OCI-LY7 (cell line): ENCODE measurements around the gene RIC8B.

Experiments used
- EZH2phosphoT487 ChIP-seq: fragments of 200-600 bp; sonication (generic); IDR thresholded peaks from 2 replicates; pipeline ENCODE4 v1.6.1; 2018; ENCODE audit warnings: low read depth, borderline replicate concordance, mild to moderate bottlenecking, mixed run types, antibody characterized with exemption, low read length, moderate library complexity, mixed read lengths
- TF ChIP-seq, protein P1 (sequence below): fragments of 200-600 bp; sonication (generic); conservative IDR thresholded peaks from 2 replicates; pipeline ENCODE4 v1.5.1; 2014; ENCODE audit warnings: mild to moderate bottlenecking, antibody characterized with exemption, low read length, moderate library complexity, mixed read lengths

DNA sequence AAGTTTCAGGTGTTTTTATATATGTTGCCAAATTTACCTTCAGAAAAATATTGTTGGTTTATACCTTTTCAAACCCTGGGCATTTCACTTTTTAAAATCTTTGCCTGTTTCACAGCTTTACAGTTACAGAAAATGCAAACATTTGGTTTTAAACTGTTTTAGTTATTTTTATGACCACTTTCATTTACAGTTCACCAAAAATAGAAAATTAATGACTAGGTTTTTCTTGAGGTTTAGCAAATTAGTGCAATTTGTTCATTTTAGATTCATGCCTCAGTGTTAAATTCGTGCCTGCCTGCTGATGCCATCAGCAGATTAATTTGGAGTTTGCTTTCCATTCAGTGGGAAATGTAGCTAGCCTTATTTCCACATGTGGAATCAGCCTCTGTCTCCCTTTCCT lies 45.5 kb downstream of the RIC8B start:
- TF ChIP-seq, protein P1, sequence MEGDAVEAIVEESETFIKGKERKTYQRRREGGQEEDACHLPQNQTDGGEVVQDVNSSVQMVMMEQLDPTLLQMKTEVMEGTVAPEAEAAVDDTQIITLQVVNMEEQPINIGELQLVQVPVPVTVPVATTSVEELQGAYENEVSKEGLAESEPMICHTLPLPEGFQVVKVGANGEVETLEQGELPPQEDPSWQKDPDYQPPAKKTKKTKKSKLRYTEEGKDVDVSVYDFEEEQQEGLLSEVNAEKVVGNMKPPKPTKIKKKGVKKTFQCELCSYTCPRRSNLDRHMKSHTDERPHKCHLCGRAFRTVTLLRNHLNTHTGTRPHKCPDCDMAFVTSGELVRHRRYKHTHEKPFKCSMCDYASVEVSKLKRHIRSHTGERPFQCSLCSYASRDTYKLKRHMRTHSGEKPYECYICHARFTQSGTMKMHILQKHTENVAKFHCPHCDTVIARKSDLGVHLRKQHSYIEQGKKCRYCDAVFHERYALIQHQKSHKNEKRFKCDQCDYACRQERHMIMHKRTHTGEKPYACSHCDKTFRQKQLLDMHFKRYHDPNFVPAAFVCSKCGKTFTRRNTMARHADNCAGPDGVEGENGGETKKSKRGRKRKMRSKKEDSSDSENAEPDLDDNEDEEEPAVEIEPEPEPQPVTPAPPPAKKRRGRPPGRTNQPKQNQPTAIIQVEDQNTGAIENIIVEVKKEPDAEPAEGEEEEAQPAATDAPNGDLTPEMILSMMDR = no peak
- TF ChIP-seq EZH2phosphoT487 = no peak
